Measurements from ENCODE around the gene FKBP2.

Gene FKBP2

GRCh38 chr11:64240435-64241240 lies at the start of gene FKBP2:
TSS of gene FKBP2 (plus strand) at chr11:64241095. CDS start at chr11:64242388, 1,293 bp downstream.
- DNase-seq: peak; percentile 87

GRCh38 chr11:64192434-64192833 lies 48.5 kb upstream of the FKBP2 start:
- DNase-seq: no peak

GRCh38 chr11:64196626-64197025 lies 44.3 kb upstream of the FKBP2 start:
- DNase-seq: no peak

- no peak for DNase-seq
These were observed 42.4 kb upstream of the FKBP2 start for GRCh38 chr11:64198511-64198910.

- DNase-seq: no peak
These were observed 39.4 kb upstream of the FKBP2 start for GRCh38 chr11:64201543-64201942.

GRCh38 chr11:64202992-64203391 lies 37.9 kb upstream of the FKBP2 start:
- no peak for DNase-seq

GRCh38 chr11:64203421-64204079 lies 37.3 kb upstream of the FKBP2 start:
- no peak for DNase-seq

GRCh38 chr11:64204080-64204440 lies 36.8 kb upstream of the FKBP2 start:
- no peak for DNase-seq

GRCh38 chr11:64204464-64204989 lies 36.4 kb upstream of the FKBP2 start:
- DNase-seq: peak; percentile 60

GRCh38 chr11:64206457-64207255 lies 34.2 kb upstream of the FKBP2 start, which contains the start of gene FERMT3:
TSS of gene FERMT3 (plus strand) at chr11:64206721. CDS start at chr11:64207365, 644 bp downstream.
- DNase-seq: no peak

GRCh38 chr11:64207256-64208085 lies 33.4 kb upstream of the FKBP2 start:
- DNase-seq: no peak

- no peak for DNase-seq
These were observed 32.7 kb upstream of the FKBP2 start for GRCh38 chr11:64208086-64208795.

GRCh38 chr11:64208796-64209562 lies 31.9 kb upstream of the FKBP2 start:
- DNase-seq: no peak

GRCh38 chr11:64209563-64209843 lies 31.4 kb upstream of the FKBP2 start:
- no peak for DNase-seq

- no peak for DNase-seq
These were observed 30.4 kb upstream of the FKBP2 start for GRCh38 chr11:64210301-64211020.

- DNase-seq: no peak
These were observed 29.6 kb upstream of the FKBP2 start for GRCh38 chr11:64211181-64211872.

- no peak for DNase-seq
These were observed 24.0 kb upstream of the FKBP2 start for GRCh38 chr11:64216879-64217278.

- no peak for DNase-seq
These were observed 22.1 kb upstream of the FKBP2 start for GRCh38 chr11:64218628-64219353.

GRCh38 chr11:64219354-64219684 lies 21.6 kb upstream of the FKBP2 start:
- DNase-seq: no peak
